ENCODE measurements around the gene ZP1. TPM values are rescaled to one million over a fixed set of nuclear protein-coding genes. Genes with fewer than 3 reads are reported as not detected.

The ZP1 gene
- total and polyA plus RNA-seq, 4 donors, result not detected

DNA sequence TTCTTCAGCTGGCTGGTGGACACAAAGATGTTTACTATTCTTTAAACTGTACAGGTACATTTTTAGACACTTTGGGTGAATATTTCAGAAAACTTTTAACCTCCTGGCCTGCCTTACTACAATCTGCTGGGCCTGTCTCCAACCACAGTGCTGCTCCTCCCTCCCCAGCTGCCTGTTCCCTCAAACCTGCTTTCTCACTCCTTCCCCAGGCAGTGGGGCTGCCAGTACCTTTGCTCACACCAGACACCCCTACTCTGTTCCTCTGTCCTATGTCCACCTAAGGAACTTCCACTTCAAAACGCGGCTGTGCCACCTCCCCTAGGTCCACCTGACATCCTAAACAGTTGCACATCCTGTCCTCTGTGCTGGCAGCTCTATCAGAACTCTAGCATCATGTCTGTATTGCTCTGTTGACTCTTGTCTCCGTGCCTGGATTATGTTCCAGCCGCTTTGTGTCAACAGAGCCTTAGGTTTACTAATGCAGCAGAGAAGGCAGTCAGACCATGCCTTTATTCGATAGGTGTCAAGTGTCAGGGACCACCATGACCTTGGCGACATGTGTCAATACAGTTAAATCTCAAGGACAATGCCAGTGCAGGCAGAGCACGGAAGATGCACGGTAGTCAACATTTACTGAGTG lies 13.4 kb downstream of the ZP1 start:
- Histone ChIP-seq H3K27me3 (ENCODE audit: control insufficient read depth in 4 of 4, insufficient read depth in 4 of 4, low read length in 3 of 4) (no peaks in the 10 kb centered on the region), H3K9ac (ENCODE audit: low read depth in 1 of 2, low read length in 2 of 2) (no peak overlapping the region), H3K9me3 (ENCODE audit: control insufficient read depth in 4 of 4, low read length in 3 of 4) (no peaks in the 10 kb centered on the region), H3K4me1 (ENCODE audit: control insufficient read depth in 4 of 4, insufficient read depth in 4 of 4, low read length in 3 of 4) (no peaks in the 10 kb centered on the region), H3K36me3 (ENCODE audit: control insufficient read depth in 4 of 4, insufficient read depth in 3 of 4, low read depth in 1 of 4, low read length in 3 of 4) (peaks cover 2 to 22% (median 17%) of the 10 kb centered on the region in 4 donors), H3K27ac (ENCODE audit: low read depth in 1 of 2, low read length in 2 of 2) (no peak overlapping the region), H3K4me3 (ENCODE audit: low read depth in 1 of 3, low read length in 3 of 3) (no peak overlapping the region)
- no peak for DNase-seq (ENCODE audit: low spot score)
- TF ChIP-seq, protein P1, sequence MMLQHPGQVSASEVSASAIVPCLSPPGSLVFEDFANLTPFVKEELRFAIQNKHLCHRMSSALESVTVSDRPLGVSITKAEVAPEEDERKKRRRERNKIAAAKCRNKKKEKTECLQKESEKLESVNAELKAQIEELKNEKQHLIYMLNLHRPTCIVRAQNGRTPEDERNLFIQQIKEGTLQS (IDR thresholded peaks at IDR 0.05), result no peak
- TF ChIP-seq, protein P2, sequence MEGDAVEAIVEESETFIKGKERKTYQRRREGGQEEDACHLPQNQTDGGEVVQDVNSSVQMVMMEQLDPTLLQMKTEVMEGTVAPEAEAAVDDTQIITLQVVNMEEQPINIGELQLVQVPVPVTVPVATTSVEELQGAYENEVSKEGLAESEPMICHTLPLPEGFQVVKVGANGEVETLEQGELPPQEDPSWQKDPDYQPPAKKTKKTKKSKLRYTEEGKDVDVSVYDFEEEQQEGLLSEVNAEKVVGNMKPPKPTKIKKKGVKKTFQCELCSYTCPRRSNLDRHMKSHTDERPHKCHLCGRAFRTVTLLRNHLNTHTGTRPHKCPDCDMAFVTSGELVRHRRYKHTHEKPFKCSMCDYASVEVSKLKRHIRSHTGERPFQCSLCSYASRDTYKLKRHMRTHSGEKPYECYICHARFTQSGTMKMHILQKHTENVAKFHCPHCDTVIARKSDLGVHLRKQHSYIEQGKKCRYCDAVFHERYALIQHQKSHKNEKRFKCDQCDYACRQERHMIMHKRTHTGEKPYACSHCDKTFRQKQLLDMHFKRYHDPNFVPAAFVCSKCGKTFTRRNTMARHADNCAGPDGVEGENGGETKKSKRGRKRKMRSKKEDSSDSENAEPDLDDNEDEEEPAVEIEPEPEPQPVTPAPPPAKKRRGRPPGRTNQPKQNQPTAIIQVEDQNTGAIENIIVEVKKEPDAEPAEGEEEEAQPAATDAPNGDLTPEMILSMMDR (IDR thresholded peaks at IDR 0.05; ENCODE audit: low read depth, low read length, missing input control), result peak; percentile 0
- 74% methylated on average over 8 of the region's 8 CpGs for WGBS

DNA sequence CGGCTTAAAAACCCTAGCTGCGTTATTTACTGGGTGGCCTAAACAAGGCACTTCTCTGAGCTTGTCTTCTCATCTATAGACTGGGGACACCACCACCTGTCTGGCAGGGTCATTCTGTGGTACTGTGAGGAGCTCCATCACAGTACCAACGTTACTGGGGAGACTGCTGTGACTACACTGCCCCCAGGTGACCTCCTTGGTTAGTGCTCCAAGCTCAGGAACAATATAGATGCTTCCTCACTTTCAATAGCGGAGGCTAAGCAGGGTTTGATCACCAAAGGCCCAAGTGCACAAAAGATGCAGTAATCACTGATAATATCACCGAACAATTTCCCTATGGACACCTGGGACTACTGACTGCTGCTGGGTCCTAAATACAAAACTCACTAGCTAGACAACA lies 20.2 kb downstream of the ZP1 start:
- Histone ChIP-seq H3K4me3 (ENCODE audit: low read depth in 1 of 3, low read length in 3 of 3) (no peak overlapping the region), H3K36me3 (ENCODE audit: control insufficient read depth in 4 of 4, insufficient read depth in 3 of 4, low read depth in 1 of 4, low read length in 3 of 4) (peaks cover 0 to 23% (median 3%) of the 10 kb centered on the region in 4 donors), H3K27me3 (ENCODE audit: control insufficient read depth in 4 of 4, insufficient read depth in 4 of 4, low read length in 3 of 4) (no peaks in the 10 kb centered on the region), H3K9me3 (ENCODE audit: control insufficient read depth in 4 of 4, low read length in 3 of 4) (no peaks in the 10 kb centered on the region), H3K27ac (ENCODE audit: low read depth in 1 of 2, low read length in 2 of 2) (no peak overlapping the region), H3K9ac (ENCODE audit: low read depth in 1 of 2, low read length in 2 of 2) (no peak overlapping the region), H3K4me1 (ENCODE audit: control insufficient read depth in 4 of 4, insufficient read depth in 4 of 4, low read length in 3 of 4) (peaks cover 0 to 7% (median 0%) of the 10 kb centered on the region in 4 donors)
- DNase-seq (ENCODE audit: low spot score), result no peak
- 59% methylated on average over 5 of the region's 5 CpGs for WGBS
- peak; percentile 87 to 92 for TF ChIP-seq RAD21 (IDR thresholded peaks at IDR 0.05)
- TF ChIP-seq, protein P1 (IDR thresholded peaks at IDR 0.05), result no peak
- TF ChIP-seq, protein P2 (IDR thresholded peaks at IDR 0.05; ENCODE audit: low read depth, low read length, missing input control), result peak; percentile 61

DNA sequence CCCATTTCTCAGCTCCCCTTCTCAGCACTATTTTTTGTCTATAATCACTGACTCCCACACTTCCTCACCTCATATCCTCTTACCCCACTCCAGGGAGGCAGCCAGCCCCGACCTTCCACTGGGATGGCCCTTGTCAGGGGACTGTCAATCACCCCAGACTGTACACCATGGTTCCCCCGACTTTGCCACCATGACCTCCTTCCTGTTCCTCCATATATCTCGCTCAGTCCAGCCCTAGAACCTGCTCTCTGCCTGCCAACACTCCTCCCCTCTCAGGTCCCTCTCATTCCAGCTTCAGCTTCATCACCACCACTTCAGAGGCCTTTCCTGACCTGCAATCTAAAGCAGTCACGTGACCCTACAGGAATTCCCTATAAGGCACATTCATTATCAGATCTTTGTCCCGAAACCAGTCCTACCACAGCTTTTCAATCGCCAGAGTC lies 22.5 kb downstream of the ZP1 start:
- TF ChIP-seq, protein P1 (IDR thresholded peaks at IDR 0.05), result no peak
- TF ChIP-seq SP1 (IDR thresholded peaks at IDR 0.05) (no peak), TAF1 (conservative IDR thresholded peaks at IDR 0.05) (no peak), EGR1 (IDR thresholded peaks at IDR 0.05; ENCODE audit: low read depth in 2 of 2) (no peak), RAD21 (IDR thresholded peaks at IDR 0.05) (no peak), HNF4G (IDR thresholded peaks at IDR 0.05) (no peak), RXRA (IDR thresholded peaks at IDR 0.05) (no peak), GABPA (IDR thresholded peaks at IDR 0.05 in 1 of 2, conservative IDR thresholded peaks at IDR 0.05 in 1 of 2) (no peak), FOXA2 (IDR thresholded peaks at IDR 0.05) (no peak), FOXA1 (IDR thresholded peaks at IDR 0.05) (no peak)
- TF ChIP-seq, protein P3, sequence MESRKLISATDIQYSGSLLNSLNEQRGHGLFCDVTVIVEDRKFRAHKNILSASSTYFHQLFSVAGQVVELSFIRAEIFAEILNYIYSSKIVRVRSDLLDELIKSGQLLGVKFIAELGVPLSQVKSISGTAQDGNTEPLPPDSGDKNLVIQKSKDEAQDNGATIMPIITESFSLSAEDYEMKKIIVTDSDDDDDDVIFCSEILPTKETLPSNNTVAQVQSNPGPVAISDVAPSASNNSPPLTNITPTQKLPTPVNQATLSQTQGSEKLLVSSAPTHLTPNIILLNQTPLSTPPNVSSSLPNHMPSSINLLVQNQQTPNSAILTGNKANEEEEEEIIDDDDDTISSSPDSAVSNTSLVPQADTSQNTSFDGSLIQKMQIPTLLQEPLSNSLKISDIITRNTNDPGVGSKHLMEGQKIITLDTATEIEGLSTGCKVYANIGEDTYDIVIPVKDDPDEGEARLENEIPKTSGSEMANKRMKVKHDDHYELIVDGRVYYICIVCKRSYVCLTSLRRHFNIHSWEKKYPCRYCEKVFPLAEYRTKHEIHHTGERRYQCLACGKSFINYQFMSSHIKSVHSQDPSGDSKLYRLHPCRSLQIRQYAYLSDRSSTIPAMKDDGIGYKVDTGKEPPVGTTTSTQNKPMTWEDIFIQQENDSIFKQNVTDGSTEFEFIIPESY (IDR thresholded peaks at IDR 0.05), result no peak
- H3K4me3 ChIP-seq (ENCODE audit: low read depth in 1 of 3, low read length in 3 of 3), result no peak overlapping the region
- DNase-seq (ENCODE audit: low spot score), result no peak
- 67% methylated on average over 6 of the region's 6 CpGs for WGBS
- no peaks in the 10 kb centered on the region for H3K27me3 ChIP-seq (ENCODE audit: control insufficient read depth in 4 of 4, insufficient read depth in 4 of 4, low read length in 3 of 4)
- peaks cover 0 to 7% (median 0%) of the 10 kb centered on the region in 4 donors for H3K4me1 ChIP-seq (ENCODE audit: control insufficient read depth in 4 of 4, insufficient read depth in 4 of 4, low read length in 3 of 4)
- no peaks in the 10 kb centered on the region for H3K9me3 ChIP-seq (ENCODE audit: control insufficient read depth in 4 of 4, low read length in 3 of 4)
- H3K9ac ChIP-seq (ENCODE audit: low read depth in 1 of 2, low read length in 2 of 2), result no peak overlapping the region
- H3K36me3 ChIP-seq (ENCODE audit: control insufficient read depth in 4 of 4, insufficient read depth in 3 of 4, low read depth in 1 of 4, low read length in 3 of 4), result peaks cover 2 to 40% (median 16%) of the 10 kb centered on the region in 4 donors
- H3K27ac ChIP-seq (ENCODE audit: low read depth in 1 of 2, low read length in 2 of 2), result no peak overlapping the region

Measured in liver (tissue), 9 donors.